GM21576 (cell line): ENCODE measurements around the gene ANGEL1.

Experiments used
- ATAC-seq: cut with Tn5 transposase; IDR thresholded peaks from one replicate; pipeline ENCODE4 v1.9.1; 2021; ENCODE audit warnings: mild to moderate bottlenecking, moderate library complexity; ENCODE audit not compliant: unreplicated experiment

The ANGEL1 gene, protein sequence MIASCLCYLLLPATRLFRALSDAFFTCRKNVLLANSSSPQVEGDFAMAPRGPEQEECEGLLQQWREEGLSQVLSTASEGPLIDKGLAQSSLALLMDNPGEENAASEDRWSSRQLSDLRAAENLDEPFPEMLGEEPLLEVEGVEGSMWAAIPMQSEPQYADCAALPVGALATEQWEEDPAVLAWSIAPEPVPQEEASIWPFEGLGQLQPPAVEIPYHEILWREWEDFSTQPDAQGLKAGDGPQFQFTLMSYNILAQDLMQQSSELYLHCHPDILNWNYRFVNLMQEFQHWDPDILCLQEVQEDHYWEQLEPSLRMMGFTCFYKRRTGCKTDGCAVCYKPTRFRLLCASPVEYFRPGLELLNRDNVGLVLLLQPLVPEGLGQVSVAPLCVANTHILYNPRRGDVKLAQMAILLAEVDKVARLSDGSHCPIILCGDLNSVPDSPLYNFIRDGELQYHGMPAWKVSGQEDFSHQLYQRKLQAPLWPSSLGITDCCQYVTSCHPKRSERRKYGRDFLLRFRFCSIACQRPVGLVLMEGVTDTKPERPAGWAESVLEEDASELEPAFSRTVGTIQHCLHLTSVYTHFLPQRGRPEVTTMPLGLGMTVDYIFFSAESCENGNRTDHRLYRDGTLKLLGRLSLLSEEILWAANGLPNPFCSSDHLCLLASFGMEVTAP

DNA sequence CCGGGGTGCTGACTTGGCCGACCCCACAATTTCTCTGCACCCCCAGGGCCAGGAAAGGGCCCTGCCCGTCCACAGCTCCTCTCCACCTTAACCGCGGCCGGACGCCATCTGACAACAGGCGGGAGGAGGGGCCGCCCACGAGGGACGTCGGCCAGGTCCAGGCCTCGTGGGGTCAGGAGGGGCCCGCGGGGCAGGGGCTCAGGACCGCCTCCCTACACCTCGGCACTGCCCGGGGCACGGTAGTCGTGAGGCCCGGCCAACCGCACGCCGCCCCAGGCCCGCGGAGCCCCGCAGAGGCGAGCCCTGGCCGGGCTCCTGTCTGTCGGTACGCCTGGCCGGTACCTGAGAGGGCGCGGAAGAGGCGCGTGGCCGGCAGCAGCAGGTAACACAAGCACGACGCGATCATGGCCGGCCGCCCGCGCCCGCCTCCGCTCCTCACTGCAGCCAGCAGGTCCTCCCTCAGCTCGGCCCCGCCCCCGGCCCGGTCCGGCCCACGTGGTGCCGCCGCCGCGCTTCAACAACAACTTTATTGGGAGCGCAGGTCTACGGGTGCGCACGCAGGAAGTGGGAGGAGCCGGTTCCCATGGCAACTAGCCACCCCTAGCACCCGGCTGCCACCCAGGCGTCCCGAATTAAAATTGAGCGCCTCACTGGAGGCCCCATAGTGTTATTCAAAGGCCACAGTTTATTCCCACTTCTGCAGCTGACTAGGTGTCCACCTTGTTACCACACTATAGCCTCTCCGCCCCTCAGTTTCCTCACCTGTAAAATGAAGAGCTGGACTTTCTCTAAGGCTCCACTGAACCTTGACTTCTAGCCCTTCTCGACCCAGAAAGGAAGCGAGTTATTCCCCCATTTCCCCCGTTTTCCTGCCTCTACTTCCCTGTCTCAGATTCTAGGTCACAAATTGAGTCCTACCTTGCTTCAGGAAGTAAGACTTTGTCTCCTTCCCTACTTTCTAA, at the start of gene ANGEL1:
ANGEL1 (minus strand) TSS at position 461 of the 962 bp plus-strand sequence; CDS start at position 406, 55 bp downstream.
- ATAC-seq: peak; percentile 87

DNA sequence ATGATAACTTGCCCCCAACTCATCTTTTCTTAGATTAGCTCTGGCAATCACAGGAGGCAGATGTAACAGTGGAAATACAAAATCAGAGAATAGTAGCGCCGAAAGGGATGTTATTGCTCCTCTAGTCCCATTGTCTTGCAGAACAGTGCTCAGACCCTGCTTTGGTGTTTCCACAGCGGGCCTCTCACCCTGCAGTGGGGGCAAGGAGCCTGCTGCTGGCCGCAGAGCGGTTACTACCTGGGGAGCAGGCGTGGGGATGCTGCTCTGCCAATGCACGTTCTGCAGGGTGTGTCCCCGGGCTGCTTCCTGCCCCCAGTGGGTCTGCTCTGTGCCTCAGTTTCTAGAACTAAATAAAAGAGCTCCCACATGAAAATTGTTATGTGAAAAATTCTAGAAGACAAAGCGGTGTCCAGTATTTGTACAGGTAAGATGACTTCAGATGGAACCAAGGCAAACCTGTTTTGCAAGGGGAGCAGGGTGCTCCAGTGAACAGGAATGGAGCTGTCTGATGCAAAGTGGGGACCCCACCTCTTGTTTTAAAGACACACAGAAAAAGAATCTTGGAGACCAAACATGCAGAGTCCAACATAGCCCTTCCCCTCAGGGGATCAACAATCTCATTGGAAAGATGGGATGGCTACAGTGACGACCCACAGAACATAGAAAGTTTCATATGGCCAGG, 49.0 kb upstream of the ANGEL1 start:
- ATAC-seq: no peak

GRCh38 chr14:76856769-76857168, 44.1 kb upstream of the ANGEL1 start:
- no peak for ATAC-seq

GRCh38 chr14:76855066-76855465, 42.4 kb upstream of the ANGEL1 start:
- no peak for ATAC-seq

DNA sequence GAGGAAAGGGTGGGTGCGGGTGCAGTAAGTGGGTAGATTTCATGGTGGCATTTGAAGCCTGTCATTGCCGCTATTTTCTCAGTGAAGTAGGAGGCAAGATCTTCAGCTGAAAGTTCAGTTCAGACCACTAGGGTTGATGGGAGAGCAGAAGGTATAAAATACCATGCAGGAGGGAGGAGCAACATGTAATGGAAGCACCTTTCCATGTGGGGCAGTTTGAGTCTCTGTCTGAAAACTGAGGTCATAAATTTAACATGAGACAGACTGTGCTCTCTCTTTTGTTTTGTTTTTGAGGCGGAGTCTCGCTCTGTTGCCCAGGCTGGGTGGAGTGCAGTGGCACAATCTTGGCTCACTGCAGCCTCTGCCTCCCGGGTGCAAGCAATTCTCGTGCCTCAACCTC, 36.2 kb upstream of the ANGEL1 start:
- ATAC-seq: no peak

DNA sequence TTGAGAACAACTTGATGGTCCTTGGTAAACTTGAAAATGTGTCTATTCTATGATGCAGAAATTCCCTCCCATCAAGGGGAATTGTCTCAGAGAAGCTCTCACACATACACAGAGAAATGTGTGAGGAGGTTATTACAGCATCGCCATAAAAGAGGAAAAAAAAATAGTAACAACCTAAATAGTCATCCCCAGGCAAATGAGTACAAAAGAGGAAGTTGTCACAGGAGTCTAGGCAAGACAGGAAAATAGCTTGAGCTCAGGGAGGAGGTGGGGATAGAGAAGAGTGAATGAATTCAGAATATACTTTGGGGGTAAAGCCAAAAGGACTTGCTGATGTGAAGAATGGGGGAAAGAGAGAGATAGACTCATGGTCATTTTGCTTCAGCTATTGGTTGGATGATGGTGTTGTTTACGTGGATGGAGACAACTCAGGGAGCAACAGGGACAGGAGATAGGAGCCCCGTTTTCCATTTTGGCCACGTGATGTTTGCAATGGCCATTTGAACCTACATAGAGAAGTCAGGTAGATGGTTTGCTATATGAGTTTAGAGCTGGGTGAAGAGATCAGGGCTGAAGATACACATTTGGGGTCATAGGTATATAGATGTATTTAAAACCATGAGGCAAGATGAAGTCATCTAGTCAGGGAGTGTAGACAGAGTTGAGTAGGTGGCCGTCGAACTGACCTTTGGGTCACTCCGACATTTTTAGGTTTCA, 33.8 kb upstream of the ANGEL1 start:
- no peak for ATAC-seq

- ATAC-seq: no peak
These were observed 31.5 kb upstream of the ANGEL1 start for GRCh38 chr14:76844223-76844622.

- no peak for ATAC-seq
These were observed 29.7 kb upstream of the ANGEL1 start for GRCh38 chr14:76842414-76842813.

DNA sequence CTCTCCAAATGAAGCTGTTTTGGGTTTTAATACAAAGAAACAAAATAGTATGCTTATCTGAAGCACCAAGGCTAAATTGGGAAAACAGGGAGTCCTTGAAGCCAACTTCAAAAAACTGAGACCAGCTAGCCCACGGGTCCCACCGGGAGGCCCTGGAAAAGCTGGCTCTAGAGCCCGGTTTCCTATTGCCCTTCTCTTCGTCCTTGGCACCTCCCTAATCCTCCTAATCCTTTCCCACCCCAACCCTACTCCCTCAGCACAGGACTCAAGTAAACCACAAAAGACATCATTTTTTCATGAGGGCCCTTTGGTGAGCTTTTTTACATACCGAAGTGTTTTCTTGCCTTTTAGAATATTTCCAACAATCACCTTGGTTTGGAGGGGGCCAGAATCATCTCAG, 24.8 kb upstream of the ANGEL1 start:
- no peak for ATAC-seq

DNA sequence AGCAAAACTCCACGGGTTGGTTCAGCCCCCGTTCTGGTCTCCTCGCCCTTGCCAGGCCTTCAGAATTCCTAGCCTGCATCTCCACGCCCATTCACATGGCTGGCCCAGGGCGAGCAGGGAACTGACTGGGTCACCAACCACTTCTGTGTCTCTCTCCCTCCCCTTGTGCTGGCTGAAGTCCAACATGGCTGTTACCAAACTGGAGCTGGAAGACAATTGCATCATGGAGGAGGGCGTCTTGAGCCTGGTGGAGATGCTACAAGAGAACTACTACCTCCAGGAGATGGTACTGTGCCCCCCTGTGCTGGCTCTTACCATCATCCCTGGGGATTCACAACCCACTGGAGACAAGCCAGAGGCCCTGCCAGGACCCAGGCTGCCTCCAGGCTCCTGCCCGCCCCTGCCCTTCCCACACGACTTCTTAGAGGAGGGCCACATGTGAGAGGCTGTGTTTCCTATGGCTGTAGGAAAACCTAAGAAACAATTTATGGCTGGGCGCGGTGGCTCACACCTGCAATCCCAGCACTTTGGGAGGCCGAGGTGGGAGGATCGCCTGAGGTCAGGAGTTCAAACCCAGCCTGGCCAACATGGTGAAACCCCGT, 23.4 kb upstream of the ANGEL1 start:
- ATAC-seq: no peak

- ATAC-seq: no peak
These were observed 21.6 kb upstream of the ANGEL1 start for GRCh38 chr14:76834241-76834661.

DNA sequence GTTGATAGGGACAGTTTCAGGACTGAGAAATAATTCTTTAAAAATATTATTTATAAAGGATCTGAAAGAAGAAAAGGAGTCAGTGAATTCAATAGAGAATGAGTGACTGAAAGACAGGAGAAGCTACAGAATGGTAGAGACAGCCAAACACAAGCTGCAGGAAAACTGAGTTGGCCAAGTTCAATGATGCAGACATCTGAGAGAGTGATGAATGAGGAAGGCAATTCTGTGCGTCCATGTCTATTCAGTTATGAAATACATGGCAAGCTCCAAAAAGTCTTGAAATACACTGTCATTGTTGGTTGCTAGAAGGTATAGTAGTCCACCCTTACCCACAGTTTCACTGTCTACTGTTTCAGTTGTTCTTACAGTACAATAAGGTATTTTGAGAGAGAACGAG, 20.3 kb upstream of the ANGEL1 start:
- ATAC-seq: no peak

DNA sequence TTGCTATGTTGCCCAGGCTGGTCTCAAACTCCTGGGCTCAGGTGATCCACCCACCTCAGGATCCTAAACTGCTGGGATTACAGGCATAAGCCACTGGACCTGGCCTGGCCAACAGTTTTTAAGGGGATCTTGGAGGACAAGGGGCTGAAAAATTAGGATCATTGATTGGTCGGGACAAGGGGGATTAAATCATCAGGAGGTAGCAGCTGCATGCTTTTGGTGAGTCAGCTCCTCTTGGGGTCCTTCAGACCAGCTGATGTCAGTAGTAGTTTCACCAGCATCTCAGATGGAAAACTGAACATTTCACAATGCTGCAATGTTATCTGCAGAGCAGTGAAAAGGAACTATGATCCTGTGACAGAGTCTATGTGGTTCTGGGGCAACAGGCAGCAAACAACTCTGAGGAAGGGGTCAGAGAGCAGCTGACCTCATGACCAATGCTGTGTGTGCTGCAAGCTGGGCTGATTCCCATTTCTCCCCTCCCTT, 19.9 kb upstream of the ANGEL1 start:
- no peak for ATAC-seq

DNA sequence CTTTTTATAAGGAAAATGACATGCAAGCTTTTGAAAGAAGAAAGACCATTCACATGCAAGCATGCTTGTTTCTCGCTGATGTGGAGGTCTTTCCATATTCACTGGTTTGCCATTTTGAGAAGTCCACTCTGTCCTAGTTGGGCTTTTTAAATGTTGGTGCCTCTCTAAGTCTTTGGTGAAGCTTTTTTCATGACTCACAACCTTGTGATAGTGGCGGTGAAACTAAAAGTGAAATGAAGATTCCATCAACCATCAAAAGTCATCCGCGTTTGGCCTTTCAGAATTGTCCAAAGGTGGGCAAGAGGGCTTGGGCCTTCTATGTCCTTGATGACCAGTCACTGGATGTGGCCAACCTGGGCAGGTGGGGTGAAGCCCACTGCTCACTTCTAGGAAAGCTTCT, 17.9 kb upstream of the ANGEL1 start:
- ATAC-seq: no peak

GRCh38 chr14:76829650-76830421, 17.2 kb upstream of the ANGEL1 start:
- no peak for ATAC-seq

DNA sequence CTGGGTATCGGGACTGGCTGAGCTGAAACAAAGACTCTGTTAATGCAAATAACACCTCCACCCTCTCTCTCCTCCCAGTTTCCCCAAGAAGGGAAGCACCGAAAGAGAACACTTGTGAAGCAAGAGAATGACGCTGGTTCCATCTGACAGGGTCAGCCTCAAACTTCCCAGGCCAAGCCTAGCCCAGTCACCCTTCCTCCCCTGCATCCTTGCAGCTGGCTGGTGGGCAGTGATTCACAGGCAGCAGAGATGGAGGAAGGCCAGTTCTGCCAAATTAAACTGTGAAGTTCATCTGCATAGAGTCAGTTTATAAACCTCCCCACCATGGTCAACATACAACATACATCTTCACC, 16.3 kb upstream of the ANGEL1 start:
- ATAC-seq: no peak

DNA sequence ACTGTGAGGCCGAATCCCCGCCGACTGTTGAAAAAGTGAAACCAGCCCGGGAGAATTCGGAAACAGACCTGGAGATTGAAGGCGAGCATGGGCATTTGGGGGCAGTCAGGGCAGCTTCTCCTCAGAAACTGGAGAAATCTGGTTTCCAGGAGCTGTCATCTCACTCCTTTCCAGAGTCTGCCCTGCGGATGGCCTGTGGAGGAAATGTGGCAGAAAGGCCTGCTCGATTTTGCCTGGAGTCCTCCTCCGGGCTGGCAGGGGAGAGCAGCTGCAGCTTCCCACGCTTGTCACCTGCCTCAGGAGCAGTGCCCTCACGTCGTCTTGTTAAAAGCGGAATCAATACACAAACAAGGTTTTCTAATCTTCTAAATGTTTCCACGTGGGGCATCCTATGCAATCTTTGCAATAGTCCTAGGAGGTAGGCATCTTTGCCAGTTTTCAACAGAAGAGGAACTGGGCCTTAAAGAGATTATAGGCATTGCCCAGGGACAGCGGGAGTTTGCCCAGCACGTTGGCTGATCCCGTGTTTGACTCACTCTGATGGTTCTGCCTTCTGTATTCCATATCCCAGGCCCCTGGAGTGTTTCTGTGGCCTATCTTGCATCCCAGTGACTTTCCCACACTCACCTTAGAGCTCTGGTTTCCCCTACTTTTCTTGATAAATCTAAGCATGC, 15.8 kb upstream of the ANGEL1 start:
- no peak for ATAC-seq

- no peak for ATAC-seq
These were observed 15.1 kb upstream of the ANGEL1 start for GRCh38 chr14:76827696-76828296.
